Uterus (tissue), 2 donors: ENCODE measurements around the gene HTT.

Experiments
- POLR2A ChIP-seq, 2 donors: fragments of 450-650 bp; IDR thresholded peaks; one replicate each; pipeline ENCODE4 v1.6.1; 2016; ENCODE audit warnings: antibody characterized with exemption in 2 of 2, mild to moderate bottlenecking in 1 of 2, moderate library complexity in 1 of 2
- TF ChIP-seq, protein P1 (sequence below), 4 experiments: fragments of 200-600 bp in 2 of 4; fragments of 450-650 bp in 2 of 4; sonication (generic) in 2 of 4; IDR thresholded peaks; one replicate each; pipeline ENCODE4 v1.5.1; 2016 to 2019; ENCODE audit warnings: antibody characterized with exemption in 4 of 4, mild to moderate bottlenecking in 2 of 4, moderate library complexity in 1 of 4

DNA sequence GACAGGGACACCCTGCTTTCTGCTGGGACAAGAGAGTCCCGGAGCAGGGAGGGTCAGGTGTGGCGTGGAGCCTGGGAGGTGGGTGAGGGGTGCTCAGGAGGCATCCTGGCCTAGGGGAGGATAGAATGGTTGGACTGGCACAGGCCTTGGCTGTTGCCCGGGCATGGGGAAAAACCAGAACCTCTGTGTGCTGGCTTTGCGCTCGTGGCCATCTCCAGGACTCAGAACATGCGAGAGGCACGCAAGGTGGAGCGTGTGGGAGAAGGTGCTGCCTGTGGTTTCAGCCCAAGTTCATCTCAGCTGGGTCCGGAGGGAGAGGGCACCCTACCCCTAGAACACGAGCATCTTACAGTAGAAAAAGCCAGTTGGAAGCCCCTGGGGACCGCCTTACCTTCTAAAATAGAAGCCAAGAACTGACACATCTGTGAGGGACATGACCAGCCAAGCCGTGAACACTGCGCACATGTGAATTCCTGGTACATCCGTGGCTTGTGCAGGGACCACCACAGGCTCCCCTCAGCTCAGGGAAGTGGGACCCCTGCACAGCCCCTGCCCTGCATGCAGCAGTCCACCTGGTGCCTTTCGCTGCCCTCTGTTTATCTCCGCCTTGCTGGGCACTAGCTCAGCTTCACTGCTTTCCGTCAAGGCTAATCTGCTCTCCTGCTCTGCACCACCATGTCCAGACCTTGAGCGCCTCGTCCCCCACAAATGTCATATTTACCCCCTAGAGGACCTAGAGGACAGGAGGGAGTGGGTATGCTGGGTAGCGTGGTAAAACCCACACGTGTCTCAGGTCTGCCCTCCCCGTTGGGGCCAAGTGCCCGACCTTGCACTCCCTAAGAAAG is 187.9 kb downstream of the HTT start:
- TF ChIP-seq POLR2A (IDR thresholded peaks at IDR 0.05), result no peak
- TF ChIP-seq, protein P1, sequence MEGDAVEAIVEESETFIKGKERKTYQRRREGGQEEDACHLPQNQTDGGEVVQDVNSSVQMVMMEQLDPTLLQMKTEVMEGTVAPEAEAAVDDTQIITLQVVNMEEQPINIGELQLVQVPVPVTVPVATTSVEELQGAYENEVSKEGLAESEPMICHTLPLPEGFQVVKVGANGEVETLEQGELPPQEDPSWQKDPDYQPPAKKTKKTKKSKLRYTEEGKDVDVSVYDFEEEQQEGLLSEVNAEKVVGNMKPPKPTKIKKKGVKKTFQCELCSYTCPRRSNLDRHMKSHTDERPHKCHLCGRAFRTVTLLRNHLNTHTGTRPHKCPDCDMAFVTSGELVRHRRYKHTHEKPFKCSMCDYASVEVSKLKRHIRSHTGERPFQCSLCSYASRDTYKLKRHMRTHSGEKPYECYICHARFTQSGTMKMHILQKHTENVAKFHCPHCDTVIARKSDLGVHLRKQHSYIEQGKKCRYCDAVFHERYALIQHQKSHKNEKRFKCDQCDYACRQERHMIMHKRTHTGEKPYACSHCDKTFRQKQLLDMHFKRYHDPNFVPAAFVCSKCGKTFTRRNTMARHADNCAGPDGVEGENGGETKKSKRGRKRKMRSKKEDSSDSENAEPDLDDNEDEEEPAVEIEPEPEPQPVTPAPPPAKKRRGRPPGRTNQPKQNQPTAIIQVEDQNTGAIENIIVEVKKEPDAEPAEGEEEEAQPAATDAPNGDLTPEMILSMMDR (IDR thresholded peaks at IDR 0.05), result no peak
